K562 (cell line): ENCODE results near the gene RAD17. TPM values are rescaled to one million over a fixed set of nuclear protein-coding genes. Genes with fewer than 3 reads are reported as not detected.

Source experiments
- ATAC-seq: fragments of 200-7000 bp; cut with Tn5 transposase; 3 replicates; pipeline ENCODE4 v1.9.1; 2020; ENCODE audit warnings: moderate library complexity
- BruUV-seq: library from RNA; stranded (reverse); fragments of 400-500 nt; replicated peaks from 2 replicates; lab custom pipeline; 2021; lab: Mats Ljungman, UMichigan
- CTCF ChIA-PET: fragments of 300-600 bp; formaldehyde crosslinking; extraction: SDS; loops from one replicate; lab custom pipeline; 2021; ENCODE audit warnings: low intra/inter-chr PET ratio; lab: Yijun Ruan, JAX
- POLR2A ChIA-PET: fragments of 300-600, 350-650 bp; sonication (Branson Sonifier 250); formaldehyde crosslinking; extraction: SDS; loops from one replicate; lab custom pipeline; 2021; ENCODE audit warnings: antibody characterized with exemption, inconsistent platforms; lab: Yijun Ruan, JAX
- DNase-seq, 4 experiments: peaks; one replicate each; pipeline versions ENCODE4 v3.0.0 to v3.0.0-alpha.2; 2011 to 2018; ENCODE audit warnings: low spot score in 3 of 4, mixed read lengths in 3 of 4; ENCODE audit errors: extremely low read depth in 1 of 4
- FAIRE-seq: peaks from 2 replicates; lab custom pipeline; 2011; peaks lifted over from hg19 to GRCh38; lab: Jason Lieb, UNC
- H2AFZ ChIP-seq: 2 replicates; pipeline ENCODE4 v1.6.0; 2011; ENCODE audit warnings: low read depth, low read length, control low read depth, inconsistent platforms
- H3K27ac ChIP-seq: fragments of 200-600 bp; 3 replicates; pipeline ENCODE4 v1.8.0; 2011; ENCODE audit warnings: low read depth, mild to moderate bottlenecking, control low read depth, inconsistent platforms, low read length, moderate library complexity, mixed read lengths; ENCODE audit errors: extremely low read depth
- H3K27me3 ChIP-seq, 2 experiments: fragments of 300-600 bp in 1 of 2; 2 replicates in 1 of 2; 3 replicates in 1 of 2; pipeline versions ENCODE4 v1.6.0 to v1.8.0; 2011; ENCODE audit warnings: inconsistent platforms in 2 of 2, low read length in 2 of 2, mild to moderate bottlenecking in 1 of 2, mixed read lengths in 1 of 2, moderate library complexity in 1 of 2; ENCODE audit not compliant: control insufficient read depth in 2 of 2, insufficient read depth in 2 of 2
- H3K36me3 ChIP-seq: fragments of 300-600 bp; 3 replicates; pipeline ENCODE4 v1.8.0; 2011; ENCODE audit warnings: mild to moderate bottlenecking, low read length, inconsistent platforms; ENCODE audit not compliant: control insufficient read depth, insufficient read depth
- H3K4me1 ChIP-seq, 2 experiments: fragments of 200-600 bp in 1 of 2; replicated peaks in 1 of 2; 2 replicates in 1 of 2; 3 replicates in 1 of 2; pipeline versions ENCODE4 v1.5.1 to v1.8.0; 2011; ENCODE audit warnings: inconsistent platforms in 2 of 2, low read length in 2 of 2, mild to moderate bottlenecking in 1 of 2, mixed read lengths in 1 of 2, moderate library complexity in 1 of 2; ENCODE audit not compliant: control insufficient read depth in 2 of 2, insufficient read depth in 2 of 2
- H3K4me2 ChIP-seq: 2 replicates; pipeline ENCODE4 v1.6.1; 2011; ENCODE audit warnings: low read length, control low read depth, inconsistent platforms, mixed read lengths; ENCODE audit not compliant: insufficient read depth
- H3K4me3 ChIP-seq: fragments of 200-600 bp; sonication (generic), shearing (Covaris generic); 2 replicates; pipeline ENCODE4 v1.5.1; 2016; ENCODE audit warnings: control low read depth, inconsistent platforms
- H3K79me2 ChIP-seq: fragments of 200-600 bp; 3 replicates; pipeline ENCODE4 v1.8.0; 2011; ENCODE audit warnings: low read length, inconsistent platforms; ENCODE audit not compliant: control insufficient read depth, insufficient read depth
- H3K9ac ChIP-seq, 2 experiments: 2 replicates each; pipeline versions ENCODE4 v1.6.0 to v1.6.1; 2011; ENCODE audit warnings: low read depth in 2 of 2, low read length in 2 of 2, control low read depth in 1 of 2, inconsistent platforms in 1 of 2, mild to moderate bottlenecking in 1 of 2, mixed read lengths in 1 of 2; ENCODE audit not compliant: insufficient read depth in 1 of 2
- H3K9me1 ChIP-seq: one replicate; pipeline ENCODE4 v1.6.0; 2011; ENCODE audit warnings: inconsistent platforms, mild to moderate bottlenecking, low read length, moderate library complexity; ENCODE audit not compliant: control insufficient read depth, insufficient read depth
- H3K9me3 ChIP-seq: replicated peaks from 2 replicates; pipeline ENCODE4 v1.5.1; 2011; ENCODE audit warnings: low read depth, low read length, inconsistent platforms; ENCODE audit not compliant: control insufficient read depth, insufficient read depth
- H4K20me1 ChIP-seq: replicated peaks from 2 replicates; pipeline ENCODE4 v1.6.1; 2011; ENCODE audit warnings: low read length, inconsistent platforms, mixed read lengths; ENCODE audit not compliant: control insufficient read depth, insufficient read depth
- BDP1 ChIP-seq: IDR thresholded peaks from 3 replicates; pipeline ENCODE4 v1.6.1; 2011; ENCODE audit not compliant: insufficient read length, insufficient read depth
- CCAR2 ChIP-seq: fragments of 200-400 bp; formaldehyde crosslinking; IDR thresholded peaks from 2 replicates; pipeline ENCODE4 v1.6.1; 2017; ENCODE audit warnings: mild to moderate bottlenecking, low read depth, low read length
- ETV6 ChIP-seq, 3 experiments: fragments of 150-350 bp in 1 of 3; sonication (generic) in 1 of 3; formaldehyde crosslinking in 1 of 3; IDR thresholded peaks; 2 replicates each; pipeline versions ENCODE4 v1.6.1 to v1.8.0; 2014 to 2022; ENCODE audit warnings: borderline replicate concordance in 2 of 3, low read depth in 2 of 3, antibody characterized with exemption in 1 of 3, low read length in 1 of 3, mild to moderate bottlenecking in 1 of 3, missing genetic modification reagents in 1 of 3
- KLF10 ChIP-seq: fragments of 250-450 bp; sonication (Bioruptor Pico); IDR thresholded peaks from 2 replicates; pipeline ENCODE4 v1.6.1; 2021; ENCODE audit warnings: matching md5 sums
- NUFIP1 ChIP-seq: fragments of 450-650 bp; IDR thresholded peaks from 2 replicates; pipeline ENCODE4 v1.6.1; 2018; ENCODE audit not compliant: partially characterized antibody
- PML ChIP-seq: IDR thresholded peaks from 2 replicates; pipeline ENCODE4 v1.6.1; 2012; ENCODE audit warnings: low read length, inconsistent platforms
- ZNF785 ChIP-seq: fragments of 250-450 bp; sonication (Bioruptor Pico); IDR thresholded peaks from 2 replicates; pipeline ENCODE4 v1.4.0; 2020; ENCODE audit warnings: mild to moderate bottlenecking
- WGBS: fragments of 100-300 bp; shearing (Covaris generic); methylation state at CpG from one replicate; pipeline ENCODE4 v1.1.6; 2016; ENCODE audit warnings: low coverage, mixed read lengths; ENCODE audit not compliant: insufficient coverage; ENCODE audit errors: missing lambda C conversion rate; 5-methylcytosine and 5-hydroxymethylcytosine counted together
- in situ Hi-C: fragments of 300-500 bp; cut with MboI; formaldehyde crosslinking; loops from 4 replicates; pipeline ENCODE4 v1.15.0; 2018; ENCODE audit warnings: inconsistent platforms, mixed read lengths
- intact Hi-C: fragments of 100-400 bp; cut with micrococcal nuclease; formaldehyde crosslinking; loops from 2 replicates; pipeline ENCODE4 v1.14.2; 2022
- polyA plus RNA-seq, 8 experiments: library from polyadenylated mRNA; depleted of rRNA in 4 of 8; stranded (reverse) in 5 of 8; unstranded in 3 of 8; fragments of >200 nt; fragmentation: Nextera tagmentation in 2 of 8; fragmentation: Illumina TruSeq in 1 of 8; extraction: Ambion mirVana in 2 of 8; extraction: Trizol in 1 of 8; gene quantifications; 2 replicates each; pipeline versions ENCODE4 v1.2.1 to v1.2.3, GENCODE V29; 2011 to 2014; ENCODE audit warnings: inconsistent platforms in 1 of 8, missing spikeins in 1 of 8
- total RNA-seq, 7 experiments: library from RNA; depleted of rRNA in 6 of 7; stranded (reverse); fragments of >200 nt in 6 of 7; fragmentation: Illumina TruSeq in 2 of 7; extraction: Trizol in 2 of 7; gene quantifications; 2 replicates each; pipeline versions ENCODE4 v1.2.1 to v1.2.3, GENCODE V29; 2011 to 2021; ENCODE audit warnings: low replicate concordance in 1 of 7
- TF ChIP-seq, protein P1 (sequence below), 3 experiments: fragments of 200-800 bp in 1 of 3; fragments of 250-450 bp in 1 of 3; fragments of 450-650 bp in 1 of 3; sonication (Bioruptor Pico) in 1 of 3; sonication (Bioruptor generic) in 1 of 3; formaldehyde crosslinking in 1 of 3; IDR thresholded peaks; 2 replicates each; pipeline versions ENCODE4 v1.6.1 to v1.8.0; 2016 to 2022; ENCODE audit warnings: mild to moderate bottlenecking in 2 of 3, missing genetic modification characterization in 2 of 3, missing compliant biosample characterization in 1 of 3, moderate library complexity in 1 of 3
- TF ChIP-seq, protein P2 (sequence below): fragments of 250-450 bp; sonication (Bioruptor Pico); IDR thresholded peaks from 2 replicates; pipeline ENCODE4 v1.5.0; 2020; ENCODE audit warnings: mild to moderate bottlenecking, borderline replicate concordance
- TF ChIP-seq, protein P3 (sequence below): fragments of 450-650 bp; IDR thresholded peaks from 2 replicates; pipeline ENCODE4 v1.6.1; 2018; ENCODE audit warnings: mild to moderate bottlenecking, low read depth; ENCODE audit not compliant: partially characterized antibody

The RAD17 gene
- total and polyA plus RNA-seq, 9 of the 15 experiments (the other 6 are each of a cell fraction or from before 2014, with no cell fraction given), result 21.1 to 50.1 (median 40.1) TPM

DNA sequence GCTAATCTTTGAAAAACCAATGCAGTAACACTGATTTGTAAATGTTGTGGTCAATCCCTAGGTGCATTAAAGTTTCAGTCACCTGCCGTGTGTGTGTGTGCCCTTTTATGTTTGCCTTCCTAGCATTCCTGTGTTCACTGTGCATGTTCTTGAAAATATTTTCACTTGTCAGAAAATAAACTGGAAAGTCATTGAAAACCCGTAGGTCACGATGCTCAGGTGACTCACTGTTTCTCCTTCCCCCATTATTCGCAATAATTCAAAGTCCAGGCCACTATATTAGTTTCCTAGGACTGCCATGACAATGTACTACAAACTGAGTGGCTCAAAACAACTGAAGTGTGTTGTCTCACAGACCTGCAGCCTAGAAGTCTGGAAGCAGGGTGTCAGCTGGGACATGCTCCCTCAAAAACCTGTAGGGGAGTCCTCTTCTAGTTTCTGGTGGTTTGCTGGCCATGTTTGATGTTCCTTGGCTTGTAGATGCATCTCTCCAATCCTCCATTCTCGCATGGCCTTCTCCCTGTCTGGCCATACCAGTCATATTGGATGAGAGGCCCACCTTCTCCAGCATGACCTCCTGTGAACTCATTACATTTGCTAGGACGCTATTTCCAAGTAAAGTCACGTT is 74.6 kb downstream of the RAD17 start (continued):
- TF ChIP-seq, protein P1, sequence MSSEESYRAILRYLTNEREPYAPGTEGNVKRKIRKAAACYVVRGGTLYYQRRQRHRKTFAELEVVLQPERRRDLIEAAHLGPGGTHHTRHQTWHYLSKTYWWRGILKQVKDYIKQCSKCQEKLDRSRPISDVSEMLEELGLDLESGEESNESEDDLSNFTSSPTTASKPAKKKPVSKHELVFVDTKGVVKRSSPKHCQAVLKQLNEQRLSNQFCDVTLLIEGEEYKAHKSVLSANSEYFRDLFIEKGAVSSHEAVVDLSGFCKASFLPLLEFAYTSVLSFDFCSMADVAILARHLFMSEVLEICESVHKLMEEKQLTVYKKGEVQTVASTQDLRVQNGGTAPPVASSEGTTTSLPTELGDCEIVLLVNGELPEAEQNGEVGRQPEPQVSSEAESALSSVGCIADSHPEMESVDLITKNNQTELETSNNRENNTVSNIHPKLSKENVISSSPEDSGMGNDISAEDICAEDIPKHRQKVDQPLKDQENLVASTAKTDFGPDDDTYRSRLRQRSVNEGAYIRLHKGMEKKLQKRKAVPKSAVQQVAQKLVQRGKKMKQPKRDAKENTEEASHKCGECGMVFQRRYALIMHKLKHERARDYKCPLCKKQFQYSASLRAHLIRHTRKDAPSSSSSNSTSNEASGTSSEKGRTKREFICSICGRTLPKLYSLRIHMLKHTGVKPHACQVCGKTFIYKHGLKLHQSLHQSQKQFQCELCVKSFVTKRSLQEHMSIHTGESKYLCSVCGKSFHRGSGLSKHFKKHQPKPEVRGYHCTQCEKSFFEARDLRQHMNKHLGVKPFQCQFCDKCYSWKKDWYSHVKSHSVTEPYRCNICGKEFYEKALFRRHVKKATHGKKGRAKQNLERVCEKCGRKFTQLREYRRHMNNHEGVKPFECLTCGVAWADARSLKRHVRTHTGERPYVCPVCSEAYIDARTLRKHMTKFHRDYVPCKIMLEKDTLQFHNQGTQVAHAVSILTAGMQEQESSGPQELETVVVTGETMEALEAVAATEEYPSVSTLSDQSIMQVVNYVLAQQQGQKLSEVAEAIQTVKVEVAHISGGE (CRISPR knock-in tag; IDR thresholded peaks at IDR 0.05), result no peak
- TF ChIP-seq ZNF785 (CRISPR knock-in tag) (no peak), CCAR2 (no peak), BDP1 (no peak)

DNA sequence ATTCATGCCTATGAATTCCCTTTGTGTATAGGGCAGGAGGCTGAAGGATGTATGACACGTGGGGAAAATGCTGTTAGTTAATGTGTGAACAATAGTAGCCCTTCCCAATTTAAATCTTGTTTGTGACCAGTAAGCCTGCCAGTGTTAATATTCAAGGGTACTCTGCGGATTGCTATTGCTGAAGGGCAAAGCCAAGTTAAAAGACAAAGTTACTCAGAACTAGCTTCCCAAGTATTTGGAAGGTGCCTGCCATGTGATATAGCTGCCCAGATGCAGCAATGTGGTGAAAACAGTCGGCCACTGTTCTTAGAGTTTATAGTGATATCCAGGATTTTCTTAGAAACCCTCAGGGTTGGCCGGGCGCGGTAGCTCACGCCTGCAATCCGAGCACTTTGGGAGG is 79.9 kb downstream of the RAD17 start:
- intact Hi-C loops (no loop called here), in situ Hi-C loops (no loop called here)
- no peak for ATAC-seq
- H3K9me1 ChIP-seq, result no peaks in the 10 kb centered on the region
- WGBS, result 35% methylated on average over 8 of the region's 8 CpGs
- ChIA-PET POLR2A (no interaction called here), CTCF (no interaction called here)
- no peaks in the 10 kb centered on the region for H4K20me1 ChIP-seq
- no peak for DNase-seq
- no peak for FAIRE-seq
- H3K79me2 ChIP-seq, result no peaks in the 10 kb centered on the region
- no peaks in the 10 kb centered on the region for H3K9me3 ChIP-seq
- BruUV-seq, result no TSS peak
- H3K4me2 ChIP-seq, result no peak overlapping the region
- TF ChIP-seq, protein P2, sequence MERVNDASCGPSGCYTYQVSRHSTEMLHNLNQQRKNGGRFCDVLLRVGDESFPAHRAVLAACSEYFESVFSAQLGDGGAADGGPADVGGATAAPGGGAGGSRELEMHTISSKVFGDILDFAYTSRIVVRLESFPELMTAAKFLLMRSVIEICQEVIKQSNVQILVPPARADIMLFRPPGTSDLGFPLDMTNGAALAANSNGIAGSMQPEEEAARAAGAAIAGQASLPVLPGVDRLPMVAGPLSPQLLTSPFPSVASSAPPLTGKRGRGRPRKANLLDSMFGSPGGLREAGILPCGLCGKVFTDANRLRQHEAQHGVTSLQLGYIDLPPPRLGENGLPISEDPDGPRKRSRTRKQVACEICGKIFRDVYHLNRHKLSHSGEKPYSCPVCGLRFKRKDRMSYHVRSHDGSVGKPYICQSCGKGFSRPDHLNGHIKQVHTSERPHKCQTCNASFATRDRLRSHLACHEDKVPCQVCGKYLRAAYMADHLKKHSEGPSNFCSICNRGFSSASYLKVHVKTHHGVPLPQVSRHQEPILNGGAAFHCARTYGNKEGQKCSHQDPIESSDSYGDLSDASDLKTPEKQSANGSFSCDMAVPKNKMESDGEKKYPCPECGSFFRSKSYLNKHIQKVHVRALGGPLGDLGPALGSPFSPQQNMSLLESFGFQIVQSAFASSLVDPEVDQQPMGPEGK, result no peak
- TF ChIP-seq KLF10 (CRISPR knock-in tag) (no peak), ETV6 (IDR thresholded peaks at IDR 0.05; ENCODE audit: borderline replicate concordance in 1 of 2, low read depth in 2 of 2, low read length in 1 of 2) (no peak), ETV6 (CRISPR knock-in tag; IDR thresholded peaks at IDR 0.05; ENCODE audit: borderline replicate concordance) (no peak), NUFIP1 (no peak), PML (no peak)
- TF ChIP-seq, protein P3, sequence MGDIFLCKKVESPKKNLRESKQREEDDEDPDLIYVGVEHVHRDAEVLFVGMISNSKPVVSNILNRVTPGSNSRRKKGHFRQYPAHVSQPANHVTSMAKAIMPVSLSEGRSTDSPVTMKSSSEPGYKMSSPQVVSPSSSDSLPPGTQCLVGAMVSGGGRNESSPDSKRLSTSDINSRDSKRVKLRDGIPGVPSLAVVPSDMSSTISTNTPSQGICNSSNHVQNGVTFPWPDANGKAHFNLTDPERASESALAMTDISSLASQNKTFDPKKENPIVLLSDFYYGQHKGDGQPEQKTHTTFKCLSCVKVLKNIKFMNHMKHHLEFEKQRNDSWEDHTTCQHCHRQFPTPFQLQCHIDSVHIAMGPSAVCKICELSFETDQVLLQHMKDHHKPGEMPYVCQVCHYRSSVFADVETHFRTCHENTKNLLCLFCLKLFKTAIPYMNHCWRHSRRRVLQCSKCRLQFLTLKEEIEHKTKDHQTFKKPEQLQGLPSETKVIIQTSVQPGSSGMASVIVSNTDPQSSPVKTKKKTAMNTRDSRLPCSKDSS, result no peak
- 0 out of 5 replicates have a peak, but pooled peaks cover 0 to 5% of the 10 kb centered on the region in 2 experiments for H3K27me3 ChIP-seq
- no peak overlapping the region for H2AFZ ChIP-seq
- no peak overlapping the region for H3K27ac ChIP-seq
- no peaks in the 10 kb centered on the region for H3K4me1 ChIP-seq
- H3K4me3 ChIP-seq, result no peak overlapping the region
- no peaks in the 10 kb centered on the region for H3K36me3 ChIP-seq
- H3K9ac ChIP-seq, result no peak overlapping the region
